Measurements from ENCODE around the gene CMYA5.
"Not testable (repeated sequence)": the region's sequence is repeated elsewhere in the genome, so short reads cannot be mapped to it uniquely, and the experiment has no call there.

CMYA5 gene

DNA sequence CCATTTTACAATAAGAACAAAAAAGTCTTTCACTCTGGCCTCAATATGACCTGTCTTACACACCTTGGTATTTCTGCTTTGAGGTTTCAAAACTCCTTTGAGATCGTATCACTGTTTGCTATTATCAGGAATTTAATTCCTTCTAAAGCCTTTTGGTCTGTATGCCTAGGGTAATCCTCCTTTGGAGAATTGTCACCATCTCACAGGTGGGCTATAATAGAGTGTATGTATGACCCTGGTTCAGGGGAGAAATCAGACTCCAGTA is 13.7 kb downstream of the CMYA5 start:
- no peak for DNase-seq (ENCODE audit: low spot score)

DNA sequence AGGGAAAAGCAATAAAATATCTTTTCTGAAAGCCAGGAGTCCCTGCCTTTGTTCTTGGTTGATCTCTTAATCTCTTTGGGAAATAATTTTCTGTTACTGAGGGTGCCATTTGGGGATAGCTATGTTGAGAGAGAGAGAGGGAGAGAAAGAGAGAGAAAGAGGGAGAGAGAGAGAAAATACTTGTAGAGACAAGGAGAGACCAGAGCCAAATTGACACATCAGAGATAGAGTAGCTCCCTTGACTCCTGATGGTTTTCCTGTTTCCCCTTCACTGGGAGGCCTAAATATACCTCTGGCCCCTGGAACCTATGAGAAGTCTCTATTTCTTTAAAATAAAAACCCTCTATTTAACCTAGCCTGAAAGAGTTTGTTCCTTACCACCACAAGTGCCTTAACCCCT is 14.9 kb downstream of the CMYA5 start:
- no peak for DNase-seq (ENCODE audit: low spot score)

DNA sequence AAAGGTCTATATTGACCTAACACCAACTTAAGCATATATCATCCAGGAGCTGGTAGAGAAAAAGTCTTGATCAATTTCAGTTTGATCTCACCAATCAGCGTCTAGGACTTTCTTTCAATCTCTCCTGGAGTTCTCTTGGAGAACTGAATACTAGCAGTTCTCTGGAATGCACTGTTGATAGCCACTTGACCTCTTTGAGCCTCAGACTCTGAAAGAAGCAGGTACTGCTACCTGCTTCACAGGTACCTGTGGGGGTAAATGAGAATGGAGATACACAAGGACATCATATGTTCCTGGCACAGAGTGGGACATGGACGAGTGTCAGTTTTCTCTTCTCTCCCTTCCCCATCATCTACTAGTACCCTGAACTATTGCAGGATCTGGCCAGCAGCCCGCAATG is 16.0 kb downstream of the CMYA5 start:
- DNase-seq (ENCODE audit: low spot score), result no peak

DNA sequence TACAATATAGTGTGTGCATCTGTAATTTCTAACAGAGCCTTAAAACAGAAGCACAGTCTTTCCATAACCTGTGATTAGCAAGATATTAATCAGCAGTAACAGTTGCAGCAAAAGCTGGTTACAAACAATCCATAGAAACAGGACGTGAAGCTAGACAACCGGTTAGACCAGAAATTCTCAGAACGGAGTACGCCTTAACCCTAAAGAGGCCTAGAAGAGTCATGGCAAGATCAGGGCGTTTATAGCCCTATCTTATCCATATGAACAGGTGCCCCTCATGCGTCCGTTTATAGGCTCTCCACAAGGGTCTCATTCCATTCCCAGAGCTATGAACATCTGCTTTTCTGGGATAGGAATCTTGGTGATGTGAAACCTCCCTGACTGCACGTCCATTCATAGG is 16.7 kb downstream of the CMYA5 start:
- DNase-seq (ENCODE audit: low spot score), result not testable (repeated sequence)

DNA sequence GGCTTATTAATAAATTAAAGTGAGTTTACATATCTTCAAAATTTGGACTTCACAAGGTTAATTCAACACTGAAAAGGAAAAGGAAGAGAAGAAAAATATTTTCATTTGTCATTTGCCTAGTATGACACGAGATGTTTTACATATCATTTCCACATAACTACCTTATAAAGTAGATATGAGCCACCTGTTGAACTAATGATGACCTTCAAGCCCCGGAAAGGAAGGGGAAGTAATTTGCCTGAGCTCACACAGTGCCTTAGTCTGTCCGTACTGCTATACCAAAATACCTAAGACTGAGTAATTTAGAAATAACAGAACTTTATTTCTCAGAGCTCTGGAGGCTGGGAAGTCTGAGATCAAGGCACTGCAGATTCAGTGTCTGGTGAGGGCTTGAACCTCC is 17.9 kb downstream of the CMYA5 start:
- peak; percentile 48 for DNase-seq (ENCODE audit: low spot score)

DNA sequence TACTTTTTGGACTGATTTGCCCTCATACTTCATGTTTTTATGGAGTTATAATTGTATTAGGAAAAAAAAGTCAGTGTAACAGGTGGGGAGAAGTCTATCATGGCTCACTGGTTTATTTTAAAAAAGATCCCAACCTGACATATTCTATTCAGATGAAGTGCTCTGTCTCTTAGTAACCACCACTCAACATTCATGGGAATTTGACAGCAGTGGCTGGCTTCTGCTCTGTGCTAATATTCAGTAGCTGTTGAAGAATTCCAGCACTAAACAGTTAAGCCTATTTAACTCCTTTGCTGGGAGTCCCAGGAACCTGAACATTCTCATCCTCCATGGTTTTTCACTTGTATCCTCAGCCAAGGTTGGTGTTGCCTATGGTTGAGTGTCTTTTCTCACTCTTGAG is 23.1 kb downstream of the CMYA5 start:
- DNase-seq (ENCODE audit: low spot score), result no peak

DNA sequence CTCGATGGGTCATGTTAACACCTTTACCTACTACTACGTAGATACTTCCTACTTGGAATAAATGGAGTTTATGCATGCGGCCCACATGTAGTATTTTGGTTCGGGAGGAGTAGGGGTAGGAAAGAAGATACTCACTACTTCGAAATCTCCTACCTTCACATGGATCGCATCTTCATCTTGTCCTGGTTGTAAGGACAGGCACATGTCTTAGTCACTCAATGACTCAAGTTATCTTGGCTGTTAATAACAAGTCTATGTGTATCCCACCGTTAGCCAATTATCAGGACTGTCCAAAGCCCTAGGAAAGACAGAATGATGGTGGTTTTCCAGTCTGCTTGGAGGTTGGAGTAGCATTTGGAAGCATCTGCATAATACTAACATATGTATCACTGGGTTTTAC is 24.1 kb downstream of the CMYA5 start:
- no peak for DNase-seq (ENCODE audit: low spot score)

DNA sequence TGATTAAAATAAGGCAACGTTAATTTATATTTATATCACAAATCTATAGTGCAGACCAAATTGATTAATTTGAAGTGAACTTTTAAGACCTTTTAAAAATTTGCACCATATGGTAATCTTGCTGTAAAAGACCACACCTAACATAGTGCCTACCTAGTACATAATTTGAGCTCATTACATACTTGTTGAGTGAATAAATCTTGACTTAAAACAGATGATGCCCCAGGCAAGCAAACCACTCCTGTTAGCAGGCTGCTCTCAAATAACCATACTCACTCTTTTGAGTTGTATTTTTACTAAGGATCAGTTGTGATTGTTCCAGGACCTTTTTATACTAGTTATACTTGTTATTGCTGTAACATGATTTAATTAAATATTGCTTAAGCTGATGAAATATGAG is 27.2 kb downstream of the CMYA5 start:
- DNase-seq (ENCODE audit: low spot score), result no peak

DNA sequence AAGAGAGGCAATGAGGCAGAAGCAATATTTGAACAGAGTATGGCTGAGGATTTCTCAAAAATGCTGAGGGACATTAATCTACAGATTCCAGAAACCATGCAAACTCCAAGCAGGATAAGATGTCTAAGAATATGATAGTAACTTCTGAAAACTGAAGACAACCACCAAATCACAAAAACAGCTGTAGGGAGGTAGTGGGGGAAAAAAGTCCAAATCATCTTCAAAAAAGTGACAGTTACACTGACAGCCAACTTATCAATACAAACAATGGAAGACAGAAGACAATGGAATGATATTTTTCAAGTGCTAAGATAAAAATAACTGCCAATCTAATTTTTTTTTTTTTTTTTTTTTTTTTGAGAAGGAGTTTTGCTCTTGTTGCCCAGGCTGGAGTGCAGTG is 30.5 kb downstream of the CMYA5 start:
- no peak for DNase-seq (ENCODE audit: low spot score)

DNA sequence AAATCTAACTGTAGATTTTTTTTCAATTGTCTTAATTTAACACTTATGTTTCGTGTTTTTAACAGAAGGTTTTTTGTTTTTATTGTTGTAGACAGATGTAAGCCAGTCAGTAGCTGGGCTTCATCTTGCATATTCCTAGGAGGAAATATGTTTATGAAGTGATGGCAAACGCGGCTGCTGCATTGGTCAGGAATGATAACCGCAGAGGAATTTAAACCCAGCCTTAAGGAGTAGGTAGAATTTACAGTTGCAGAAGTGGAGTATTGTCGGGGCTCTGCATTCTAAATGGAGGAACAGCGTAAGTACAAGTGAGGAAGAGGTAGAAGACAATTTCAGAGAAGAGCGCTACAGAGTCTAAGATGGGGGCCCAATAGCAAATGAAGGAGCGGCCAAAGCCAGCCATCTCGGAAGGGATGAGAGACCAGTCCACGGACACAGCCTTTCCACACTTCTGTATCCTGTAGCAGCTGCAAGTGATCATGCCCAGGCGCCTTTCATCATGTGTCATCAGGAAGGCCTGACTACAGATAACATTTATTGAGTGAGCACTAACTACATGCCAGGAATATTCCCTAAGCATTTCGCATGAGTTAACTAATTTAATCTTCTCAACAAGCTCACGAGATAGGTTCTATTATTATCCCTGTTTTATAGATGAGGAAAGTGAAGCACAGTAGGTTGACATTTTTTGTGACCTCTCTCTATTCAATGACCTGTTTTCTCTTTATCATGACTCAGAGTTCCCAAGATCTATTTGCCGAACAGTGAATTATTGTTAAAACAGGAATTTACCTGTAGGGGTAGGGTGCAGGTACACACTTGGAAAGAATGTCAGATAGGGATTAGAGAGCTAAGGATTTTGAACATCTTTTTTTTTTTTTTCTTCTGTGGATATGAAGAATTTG is 38.1 kb downstream of the CMYA5 start:
- DNase-seq (ENCODE audit: low spot score), result no peak

DNA sequence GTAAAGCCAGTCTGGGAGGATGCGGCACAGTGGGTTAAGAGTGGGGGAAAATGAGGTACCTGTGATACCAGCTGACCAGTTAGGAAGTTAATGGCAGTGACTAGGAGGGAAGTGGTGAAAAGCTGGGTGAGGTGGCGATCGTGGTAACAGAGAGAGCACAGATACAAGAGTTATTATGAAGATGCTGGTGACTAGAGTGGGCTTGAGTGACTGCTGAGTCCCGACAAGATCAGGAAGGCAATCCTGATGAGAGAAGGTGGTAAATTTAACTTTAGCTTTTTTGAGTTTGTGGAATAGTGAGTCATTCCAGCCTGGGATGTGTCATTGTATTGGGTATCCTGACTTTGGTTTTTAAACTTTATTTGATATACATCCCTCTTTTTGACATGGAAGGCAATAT is 38.8 kb downstream of the CMYA5 start:
- no peak for DNase-seq (ENCODE audit: low spot score)

DNA sequence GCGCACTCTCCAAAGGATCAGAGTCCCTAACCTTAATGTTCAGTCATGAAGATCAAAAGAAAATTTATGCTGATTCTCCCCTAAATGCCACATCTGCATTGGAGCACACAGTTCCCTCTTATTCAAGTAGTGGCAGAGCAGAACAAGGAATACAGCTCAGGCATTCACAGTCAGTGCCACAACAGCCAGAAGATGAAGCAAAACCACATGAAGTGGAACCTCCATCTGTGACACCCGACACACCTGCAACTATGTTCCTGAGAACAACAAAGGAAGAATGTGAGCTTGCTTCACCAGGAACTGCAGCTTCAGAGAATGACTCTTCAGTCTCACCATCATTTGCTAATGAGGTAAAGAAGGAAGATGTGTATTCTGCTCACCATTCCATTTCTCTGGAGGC is 40.0 kb downstream of the CMYA5 start:
- DNase-seq (ENCODE audit: low spot score), result no peak

DNA sequence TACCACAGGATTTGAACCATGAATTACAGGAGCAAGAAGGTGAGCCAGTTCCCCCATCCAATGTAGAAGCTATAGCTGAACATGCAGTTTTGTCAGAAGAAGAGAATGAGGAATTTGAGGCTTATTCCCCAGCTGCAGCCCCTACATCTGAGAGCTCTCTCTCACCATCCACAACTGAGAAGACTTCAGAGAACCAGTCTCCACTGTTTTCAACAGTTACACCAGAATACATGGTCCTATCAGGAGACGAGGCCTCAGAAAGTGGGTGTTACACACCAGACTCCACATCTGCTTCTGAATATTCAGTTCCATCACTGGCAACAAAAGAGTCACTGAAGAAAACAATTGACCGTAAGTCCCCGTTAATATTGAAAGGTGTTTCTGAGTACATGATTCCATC is 40.9 kb downstream of the CMYA5 start:
- DNase-seq (ENCODE audit: low spot score), result no peak

DNA sequence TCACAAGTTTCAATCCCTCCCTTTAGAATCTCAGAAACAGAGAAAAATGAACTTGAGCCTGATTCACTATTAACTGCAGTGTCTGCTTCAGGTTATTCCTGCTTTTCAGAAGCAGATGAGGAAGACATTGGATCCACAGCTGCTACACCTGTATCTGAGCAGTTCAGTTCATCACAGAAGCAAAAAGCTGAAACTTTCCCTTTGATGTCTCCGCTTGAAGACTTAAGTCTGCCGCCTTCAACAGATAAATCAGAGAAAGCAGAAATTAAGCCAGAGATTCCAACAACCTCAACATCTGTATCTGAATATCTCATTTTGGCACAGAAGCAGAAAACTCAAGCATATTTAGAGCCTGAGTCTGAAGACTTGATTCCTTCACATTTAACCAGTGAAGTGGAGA is 42.1 kb downstream of the CMYA5 start:
- no peak for DNase-seq (ENCODE audit: low spot score)

DNA sequence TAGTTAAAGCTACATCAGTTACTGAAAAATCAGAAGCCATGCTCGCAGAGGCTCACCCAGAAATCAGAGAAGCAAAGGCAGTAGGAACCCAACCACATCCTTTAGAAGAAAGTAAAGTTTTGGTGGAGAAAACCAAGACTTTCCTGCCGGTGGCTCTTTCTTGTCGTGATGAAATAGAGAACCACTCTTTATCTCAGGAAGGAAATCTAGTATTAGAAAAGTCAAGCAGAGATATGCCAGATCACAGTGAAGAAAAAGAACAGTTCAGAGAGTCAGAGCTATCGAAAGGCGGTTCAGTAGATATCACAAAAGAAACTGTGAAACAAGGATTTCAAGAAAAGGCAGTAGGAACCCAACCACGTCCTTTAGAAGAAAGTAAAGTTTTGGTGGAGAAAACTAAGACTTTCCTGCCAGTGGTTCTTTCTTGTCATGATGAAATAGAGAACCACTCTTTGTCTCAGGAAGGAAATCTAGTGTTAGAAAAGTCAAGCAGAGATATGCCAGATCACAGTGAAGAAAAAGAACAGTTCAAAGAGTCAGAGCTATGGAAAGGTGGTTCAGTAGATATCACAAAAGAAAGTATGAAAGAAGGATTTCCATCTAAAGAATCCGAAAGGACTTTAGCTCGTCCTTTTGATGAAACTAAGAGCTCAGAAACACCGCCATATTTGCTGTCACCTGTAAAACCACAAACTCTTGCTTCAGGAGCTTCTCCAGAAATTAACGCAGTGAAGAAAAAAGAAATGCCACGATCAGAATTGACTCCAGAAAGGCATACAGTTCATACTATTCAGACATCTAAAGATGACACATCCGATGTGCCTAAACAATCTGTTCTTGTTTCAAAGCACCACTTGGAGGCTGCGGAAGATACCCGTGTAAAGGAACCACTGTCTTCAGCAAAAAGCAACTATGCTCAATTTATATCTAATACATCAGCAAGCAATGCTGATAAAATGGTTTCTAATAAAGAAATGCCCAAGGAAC is 47.2 kb downstream of the CMYA5 start:
- no peak for DNase-seq (ENCODE audit: low spot score)

DNA sequence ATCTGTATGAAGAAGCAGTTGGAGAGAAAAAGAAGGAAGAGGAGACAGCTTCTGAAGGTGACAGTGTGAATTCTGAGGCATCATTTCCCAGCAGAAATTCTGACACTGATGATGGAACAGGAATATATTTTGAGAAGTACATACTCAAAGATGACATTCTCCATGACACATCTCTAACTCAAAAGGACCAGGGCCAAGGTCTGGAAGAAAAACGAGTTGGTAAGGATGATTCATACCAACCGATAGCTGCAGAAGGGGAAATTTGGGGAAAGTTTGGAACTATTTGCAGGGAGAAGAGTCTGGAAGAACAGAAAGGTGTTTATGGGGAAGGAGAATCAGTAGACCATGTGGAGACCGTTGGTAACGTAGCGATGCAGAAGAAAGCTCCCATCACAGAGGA is 48.7 kb downstream of the CMYA5 start:
- DNase-seq (ENCODE audit: low spot score), result no peak

DNA sequence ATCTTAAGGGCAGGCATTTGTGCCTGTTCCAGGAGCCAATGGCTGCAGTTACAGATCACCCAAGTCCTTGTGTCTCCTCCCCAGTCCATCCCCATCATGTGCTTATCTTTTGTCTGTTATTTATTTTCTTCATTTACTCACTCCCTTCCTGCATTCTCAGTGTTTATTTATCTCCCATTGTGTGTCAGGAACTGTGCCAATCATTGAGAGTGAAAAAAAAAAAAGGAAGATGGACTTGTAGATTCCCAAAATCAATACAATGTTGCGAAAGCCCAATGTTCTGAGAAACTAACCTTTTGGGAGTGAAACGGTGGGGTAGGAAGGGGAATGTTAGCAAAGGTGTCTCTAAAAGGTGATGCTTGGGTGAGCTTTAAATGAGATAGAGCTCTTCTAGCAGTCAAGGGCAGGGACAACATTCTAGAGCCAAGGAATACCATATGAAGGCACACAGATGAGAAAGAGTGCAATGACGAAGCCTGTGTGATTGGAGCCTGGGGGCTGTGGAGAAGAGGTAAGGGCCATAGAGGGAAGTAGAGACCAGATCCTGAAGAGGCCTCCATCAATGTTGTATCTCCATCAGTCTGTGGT is 53.0 kb downstream of the CMYA5 start:
- no peak for DNase-seq (ENCODE audit: low spot score)

DNA sequence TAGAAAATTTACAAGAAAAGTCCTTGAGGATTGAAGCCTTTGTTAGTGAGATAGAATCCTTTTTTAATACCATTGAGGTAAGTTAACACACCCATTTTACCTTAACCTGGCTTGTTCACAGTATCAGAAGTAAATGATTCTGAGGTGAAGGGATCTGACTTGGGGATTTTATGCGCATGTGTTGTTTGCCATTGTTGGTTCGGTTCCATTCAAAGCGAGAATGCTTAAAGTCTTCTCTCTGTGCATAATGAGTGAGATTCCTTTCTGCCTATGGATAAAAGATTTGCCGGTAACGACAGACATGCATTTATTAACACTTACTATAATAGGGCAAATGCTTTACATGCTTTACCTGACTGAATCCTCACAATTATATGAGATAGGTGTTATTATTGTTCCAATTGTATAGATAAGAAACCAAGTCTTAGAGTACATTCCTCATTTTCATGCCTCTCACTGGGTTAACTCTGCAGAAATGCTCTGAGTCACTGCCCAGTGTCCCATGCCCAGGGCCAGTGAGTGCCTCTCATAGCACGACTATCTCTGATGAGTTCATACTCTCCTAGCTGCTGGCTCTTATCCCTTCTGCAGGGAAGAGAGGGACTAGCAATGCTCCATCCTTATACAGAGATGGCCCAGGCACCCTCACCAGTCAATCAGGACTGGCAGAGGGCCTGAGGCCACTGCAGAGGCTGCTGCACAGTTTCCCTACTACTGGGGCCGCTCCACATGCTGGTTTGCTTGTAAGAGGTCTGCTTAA is 54.4 kb downstream of the CMYA5 start:
- DNase-seq (ENCODE audit: low spot score), result no peak

DNA sequence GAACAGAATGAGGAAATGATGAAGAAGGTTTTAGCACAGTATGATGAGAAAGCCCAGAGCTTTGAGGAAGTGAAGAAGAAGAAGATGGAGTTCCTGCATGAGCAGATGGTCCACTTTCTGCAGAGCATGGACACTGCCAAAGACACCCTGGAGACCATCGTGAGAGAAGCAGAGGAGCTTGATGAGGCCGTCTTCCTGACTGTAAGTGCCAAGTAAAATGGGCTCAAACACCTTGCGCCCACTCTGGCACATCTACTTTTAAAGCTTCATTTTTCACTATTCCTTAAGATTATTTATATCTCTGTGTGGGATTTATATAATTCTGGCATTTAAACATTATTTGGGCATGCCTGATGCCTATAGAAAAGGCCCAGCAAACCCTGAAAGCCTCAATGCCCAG is 55.6 kb downstream of the CMYA5 start:
- DNase-seq (ENCODE audit: low spot score), result no peak

DNA sequence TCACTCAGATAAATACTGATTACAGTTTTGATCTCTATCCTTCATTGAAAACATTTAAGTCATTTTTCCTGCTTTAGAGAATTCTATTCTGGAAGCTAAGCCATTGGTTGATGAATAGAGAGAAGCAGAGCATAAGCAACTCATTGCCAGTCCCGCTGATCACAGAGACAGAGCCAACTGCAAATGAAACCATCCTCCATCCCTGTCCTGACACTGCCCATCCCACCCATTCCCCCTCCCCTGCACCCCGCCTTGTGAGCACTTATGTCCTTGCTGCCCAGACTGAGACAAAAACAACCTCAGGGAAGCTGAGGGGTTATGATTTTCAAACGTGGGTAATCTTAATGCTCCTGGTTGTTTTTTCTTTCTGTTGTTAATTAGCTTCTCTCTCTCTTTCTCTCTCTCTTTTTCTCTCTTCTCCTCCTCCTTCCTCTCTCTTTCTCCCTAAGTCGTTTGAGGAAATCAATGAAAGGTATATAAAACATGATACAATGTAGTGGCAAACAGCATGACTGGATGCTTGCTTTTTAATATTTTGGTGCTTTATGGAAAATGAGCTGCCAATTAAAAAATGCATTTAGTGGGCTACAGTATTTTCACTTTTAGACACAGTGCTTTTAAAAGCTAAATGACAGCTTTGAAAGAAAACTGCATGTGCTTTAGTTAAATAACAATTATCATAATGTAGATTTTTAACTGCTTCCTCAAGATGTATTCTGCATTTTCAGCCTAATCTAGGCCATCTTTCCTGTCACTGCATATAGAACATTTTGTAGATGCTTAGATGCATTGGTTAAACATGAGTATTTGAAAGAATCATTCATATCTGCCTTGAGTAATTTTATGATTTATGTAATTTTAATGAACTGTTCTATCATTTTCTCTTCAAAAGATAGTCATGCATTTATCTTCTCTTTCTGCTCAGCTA is 57.3 kb downstream of the CMYA5 start:
- DNase-seq (ENCODE audit: low spot score), result no peak

Data from NAMALWA (cell line).